ENCODE results near the gene GATAD2B.

DNA sequence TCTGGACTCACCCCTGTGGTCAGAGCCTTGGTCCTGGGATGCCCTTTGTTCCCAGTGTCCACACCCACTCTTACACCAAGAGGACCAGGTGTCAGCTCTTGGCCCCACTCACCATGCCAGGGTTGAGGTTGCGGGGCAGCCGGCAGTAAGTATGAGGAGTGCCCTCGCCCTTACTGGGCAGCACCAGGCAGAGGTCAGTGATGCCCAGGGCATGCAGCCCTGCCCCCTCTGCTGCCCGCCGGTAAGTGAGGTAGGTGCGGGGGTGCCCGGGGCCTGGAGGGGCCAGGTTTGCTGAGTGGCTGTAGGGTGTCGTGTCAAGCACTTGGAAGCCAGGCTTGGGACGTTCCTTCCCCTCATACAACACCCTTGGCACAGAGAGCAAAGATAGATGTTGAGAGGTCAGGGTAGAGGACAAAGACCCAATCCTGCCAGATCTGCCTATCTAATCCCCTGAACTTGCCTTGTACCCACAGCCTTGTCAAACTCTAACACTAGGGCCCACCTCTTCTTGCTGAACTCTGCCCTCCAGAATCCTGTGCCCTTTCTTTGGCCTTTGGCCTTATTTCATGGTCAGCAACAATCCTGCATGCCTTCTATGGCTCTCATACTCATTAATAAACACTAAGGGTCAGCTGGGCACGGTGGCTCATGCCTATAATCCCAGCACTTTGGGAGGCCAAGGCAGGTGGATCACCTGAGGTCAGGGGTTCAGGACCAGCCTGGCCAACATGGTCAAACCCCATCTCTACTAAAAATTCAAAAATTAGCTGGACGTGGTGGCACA lies 20.2 kb upstream of the GATAD2B start:
- TF ChIP-seq, protein P1, sequence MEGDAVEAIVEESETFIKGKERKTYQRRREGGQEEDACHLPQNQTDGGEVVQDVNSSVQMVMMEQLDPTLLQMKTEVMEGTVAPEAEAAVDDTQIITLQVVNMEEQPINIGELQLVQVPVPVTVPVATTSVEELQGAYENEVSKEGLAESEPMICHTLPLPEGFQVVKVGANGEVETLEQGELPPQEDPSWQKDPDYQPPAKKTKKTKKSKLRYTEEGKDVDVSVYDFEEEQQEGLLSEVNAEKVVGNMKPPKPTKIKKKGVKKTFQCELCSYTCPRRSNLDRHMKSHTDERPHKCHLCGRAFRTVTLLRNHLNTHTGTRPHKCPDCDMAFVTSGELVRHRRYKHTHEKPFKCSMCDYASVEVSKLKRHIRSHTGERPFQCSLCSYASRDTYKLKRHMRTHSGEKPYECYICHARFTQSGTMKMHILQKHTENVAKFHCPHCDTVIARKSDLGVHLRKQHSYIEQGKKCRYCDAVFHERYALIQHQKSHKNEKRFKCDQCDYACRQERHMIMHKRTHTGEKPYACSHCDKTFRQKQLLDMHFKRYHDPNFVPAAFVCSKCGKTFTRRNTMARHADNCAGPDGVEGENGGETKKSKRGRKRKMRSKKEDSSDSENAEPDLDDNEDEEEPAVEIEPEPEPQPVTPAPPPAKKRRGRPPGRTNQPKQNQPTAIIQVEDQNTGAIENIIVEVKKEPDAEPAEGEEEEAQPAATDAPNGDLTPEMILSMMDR (IDR thresholded peaks at IDR 0.05): no peak
- no peak for TF ChIP-seq POLR2A (IDR thresholded peaks at IDR 0.05)

All from esophagus squamous epithelium (tissue), 4 donors.